Caco-2 (cell line): ENCODE data around the gene NFATC2. TPM values are rescaled to one million over a fixed set of nuclear protein-coding genes. Genes with fewer than 3 reads are reported as not detected.

Experiments used
- BruUV-seq: library from RNA; stranded (reverse); fragments of 400-500 nt; replicated peaks from 2 replicates; lab custom pipeline; 2021; lab: Mats Ljungman, UMichigan
- CTCF ChIA-PET: fragments of 300-600 bp; sonication (Branson Sonifier 250); formaldehyde crosslinking; loops from one replicate; lab custom pipeline; 2022; ENCODE audit warnings: antibody characterized with exemption; lab: Charles Lee
- POLR2A ChIA-PET: fragments of 300-600 bp; sonication (Branson Sonifier 250); formaldehyde crosslinking; loops from one replicate; lab custom pipeline; 2022; ENCODE audit warnings: antibody characterized with exemption; lab: Charles Lee
- DNase-seq, 2 experiments: peaks; one replicate each; pipeline versions ENCODE4 v3.0.0 to v3.0.0-alpha.2; 2020 to 2022
- H3K27me3 ChIP-seq: replicated peaks from 2 replicates; pipeline ENCODE4 v1.6.0; 2011; ENCODE audit warnings: low read length; ENCODE audit not compliant: control insufficient read depth, insufficient read depth
- H3K36me3 ChIP-seq: 2 replicates; pipeline ENCODE4 v1.5.1; 2011; ENCODE audit warnings: low read length; ENCODE audit not compliant: control insufficient read depth, insufficient read depth
- H3K4me1 ChIP-seq: fragments of 250-450 bp; sonication (Bioruptor Pico); 2 replicates; pipeline ENCODE4 v1.5.1; 2020; ENCODE audit warnings: mild to moderate bottlenecking
- H3K4me3 ChIP-seq: 2 replicates; pipeline ENCODE4 v1.5.1; 2011; ENCODE audit warnings: low read depth, mild to moderate bottlenecking, control low read depth, low read length
- H3K9me3 ChIP-seq: fragments of 250-450 bp; sonication (Bioruptor Pico); 2 replicates; pipeline ENCODE4 v1.5.1; 2020; ENCODE audit warnings: mild to moderate bottlenecking, moderate library complexity
- H3K27ac Mint-ChIP-seq: one replicate; pipeline ENCODE4 v1.8.0; 2022; ENCODE audit warnings: mixed read lengths; ENCODE audit not compliant: unreplicated experiment
- H3K27me3 Mint-ChIP-seq: one replicate; pipeline ENCODE4 v1.8.0; 2022; ENCODE audit warnings: mixed read lengths; ENCODE audit not compliant: insufficient read depth, unreplicated experiment
- H3K36me3 Mint-ChIP-seq: one replicate; pipeline ENCODE4 v1.8.0; 2022; ENCODE audit warnings: mild to moderate bottlenecking, mixed read lengths; ENCODE audit not compliant: insufficient read depth, unreplicated experiment
- H3K4me1 Mint-ChIP-seq: one replicate; pipeline ENCODE4 v1.8.0; 2022; ENCODE audit warnings: low read depth, mixed read lengths; ENCODE audit not compliant: unreplicated experiment
- H3K4me3 Mint-ChIP-seq: one replicate; pipeline ENCODE4 v1.8.0; 2022; ENCODE audit warnings: mild to moderate bottlenecking, moderate library complexity, mixed read lengths; ENCODE audit not compliant: unreplicated experiment
- H3K9me3 Mint-ChIP-seq: one replicate; pipeline ENCODE4 v1.8.0; 2022; ENCODE audit warnings: mixed read lengths; ENCODE audit not compliant: unreplicated experiment
- CTCF ChIP-seq, 2 experiments: fragments of 200-600 bp in 1 of 2; IDR thresholded peaks; 1 replicate in 1 of 2; 2 replicates in 1 of 2; pipeline versions ENCODE4 v1.5.1 to v1.8.0; 2011 to 2022; ENCODE audit warnings: antibody characterized with exemption in 1 of 2, control low read depth in 1 of 2, inconsistent platforms in 1 of 2, low read depth in 1 of 2, low read length in 1 of 2, mild to moderate bottlenecking in 1 of 2, moderate library complexity in 1 of 2; ENCODE audit not compliant: insufficient read depth in 1 of 2, severe bottlenecking in 1 of 2, unreplicated experiment in 1 of 2
- intact Hi-C: fragments of 100-400 bp; cut with micrococcal nuclease; formaldehyde crosslinking; loops from one replicate; pipeline ENCODE4 v1.10.0; 2022; ENCODE audit not compliant: unreplicated experiment
- total RNA-seq: library from RNA; stranded (reverse); gene quantifications from 2 replicates; pipeline ENCODE4 v1.2.3, GENCODE V29; 2022

Gene NFATC2
- total RNA-seq, 1 experiment from 2014 or later: 20.8 TPM

- intact Hi-C loops: no loop called here
- no peak overlapping the region for H3K4me3 Mint-ChIP-seq
- ChIA-PET CTCF (no interaction called here), POLR2A (no interaction called here)
- H3K36me3 ChIP-seq: 0 out of 2 replicates have a peak, but pooled peaks cover 1% of the 10 kb centered on the region
- no peak for TF ChIP-seq CTCF (IDR thresholded peaks at IDR 0.05; ENCODE audit: insufficient read depth in 1 of 2, low read depth in 1 of 2, low read length in 1 of 2, severe bottlenecking in 1 of 2, unreplicated experiment in 1 of 2)
- H3K27me3 ChIP-seq: no peaks in the 10 kb centered on the region
- no peak overlapping the region for H3K4me3 ChIP-seq
- BruUV-seq: no TSS peak
- H3K4me1 ChIP-seq: peaks cover 33% of the 10 kb centered on the region
- H3K9me3 ChIP-seq: no peaks in the 10 kb centered on the region
- no peaks in the 10 kb centered on the region for H3K27me3 Mint-ChIP-seq
- DNase-seq: no peak
- no peaks in the 10 kb centered on the region for H3K9me3 Mint-ChIP-seq
- H3K27ac Mint-ChIP-seq: no peak overlapping the region
- peaks cover 9% of the 10 kb centered on the region for H3K36me3 Mint-ChIP-seq
- H3K4me1 Mint-ChIP-seq: peaks cover 22% of the 10 kb centered on the region
Measured at GRCh38 chr20:51432875-51433274, 109.6 kb downstream of the NFATC2 start.

DNA sequence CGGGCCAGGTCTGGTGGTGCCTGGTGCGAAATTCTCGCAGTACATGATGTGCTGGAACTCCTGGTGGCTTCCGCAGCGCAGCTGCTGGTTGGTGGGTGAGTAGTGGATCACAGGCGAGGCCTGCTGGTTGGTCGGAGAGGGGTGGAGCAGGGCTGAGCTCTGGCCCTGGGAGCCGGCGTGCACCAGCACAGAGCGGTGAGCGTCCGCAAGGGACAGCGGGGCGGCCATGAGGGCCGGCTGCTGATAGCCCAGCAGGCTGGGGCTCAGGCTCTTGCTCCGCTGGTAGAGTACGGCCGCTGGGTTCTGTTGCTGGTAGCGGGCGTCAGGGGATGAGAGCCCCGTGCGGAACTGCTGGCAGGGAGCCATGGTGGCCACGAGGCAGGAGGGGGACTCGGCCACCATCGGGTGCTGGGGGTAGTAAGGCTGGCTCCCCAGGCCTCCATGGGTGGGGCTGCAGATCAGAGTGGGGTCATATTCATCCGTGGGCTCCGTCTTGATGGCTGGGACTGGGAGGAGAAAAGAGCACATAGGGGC, 110.2 kb downstream of the NFATC2 start:
- Mint-ChIP-seq H3K4me3 (no peak overlapping the region), H3K9me3 (no peaks in the 10 kb centered on the region), H3K27me3 (no peaks in the 10 kb centered on the region), H3K4me1 (peaks cover 27% of the 10 kb centered on the region), H3K27ac (no peak overlapping the region), H3K36me3 (peaks cover 15% of the 10 kb centered on the region)
- H3K27me3 ChIP-seq: no peaks in the 10 kb centered on the region
- BruUV-seq: no TSS peak
- CTCF ChIA-PET: no interaction called here
- 0 out of 2 replicates have a peak, but pooled peaks cover 1% of the 10 kb centered on the region for H3K36me3 ChIP-seq
- intact Hi-C loops: no loop called here
- TF ChIP-seq CTCF (IDR thresholded peaks at IDR 0.05; ENCODE audit: insufficient read depth in 1 of 2, low read depth in 1 of 2, low read length in 1 of 2, severe bottlenecking in 1 of 2, unreplicated experiment in 1 of 2): no peak
- H3K9me3 ChIP-seq: no peaks in the 10 kb centered on the region
- POLR2A ChIA-PET: no interaction called here
- H3K4me3 ChIP-seq: no peak overlapping the region
- peaks cover 38% of the 10 kb centered on the region for H3K4me1 ChIP-seq
- DNase-seq: no peak

GRCh38 chr20:51431321-51431720, 111.2 kb downstream of the NFATC2 start:
- BruUV-seq: no TSS peak
- no peak overlapping the region for H3K4me3 Mint-ChIP-seq
- POLR2A ChIA-PET: no interaction called here
- peaks cover 5% of the 10 kb centered on the region; the same call in 1 of the 2 replicates for H3K36me3 ChIP-seq
- no peak overlapping the region for H3K27ac Mint-ChIP-seq
- H3K4me1 ChIP-seq: peaks cover 41% of the 10 kb centered on the region
- intact Hi-C loops: no loop called here
- H3K9me3 ChIP-seq: 0 out of 2 replicates have a peak, but pooled peaks cover 4% of the 10 kb centered on the region
- TF ChIP-seq CTCF (IDR thresholded peaks at IDR 0.05; ENCODE audit: insufficient read depth in 1 of 2, low read depth in 1 of 2, low read length in 1 of 2, severe bottlenecking in 1 of 2, unreplicated experiment in 1 of 2): no peak
- peaks cover 25% of the 10 kb centered on the region for H3K36me3 Mint-ChIP-seq
- H3K27me3 ChIP-seq: no peaks in the 10 kb centered on the region
- CTCF ChIA-PET: no interaction called here
- H3K27me3 Mint-ChIP-seq: no peaks in the 10 kb centered on the region
- no peak overlapping the region for H3K4me3 ChIP-seq
- DNase-seq: no peak
- H3K9me3 Mint-ChIP-seq: no peaks in the 10 kb centered on the region
- H3K4me1 Mint-ChIP-seq: peaks cover 27% of the 10 kb centered on the region
